Parathyroid adenoma (tissue), 2 donors: ENCODE measurements around the gene IL19.

Experiments used
- H2AFZ ChIP-seq: fragments of 300-600 bp; sonication (generic); one replicate; pipeline ENCODE4 v1.7.0; 2017; ENCODE audit warnings: antibody characterized with exemption, mild to moderate bottlenecking
- H3K27ac ChIP-seq: fragments of 300-600 bp; sonication (generic); one replicate; pipeline ENCODE4 v1.7.0; 2017
- H3K27me3 ChIP-seq: fragments of 300-600 bp; sonication (generic); one replicate; pipeline ENCODE4 v1.7.0; 2017; ENCODE audit warnings: low read length; ENCODE audit not compliant: control insufficient read depth, insufficient read depth
- H3K36me3 ChIP-seq: fragments of 300-600 bp; sonication (generic); one replicate; pipeline ENCODE4 v1.7.0; 2017; ENCODE audit warnings: low read length; ENCODE audit not compliant: control insufficient read depth, insufficient read depth
- H3K4me1 ChIP-seq: fragments of 300-600 bp; sonication (generic); one replicate; pipeline ENCODE4 v1.7.0; 2017; ENCODE audit warnings: control low read depth
- H3K4me2 ChIP-seq: fragments of 300-600 bp; sonication (generic); one replicate; pipeline ENCODE4 v1.7.0; 2017; ENCODE audit warnings: low read length
- H3K4me3 ChIP-seq: fragments of 300-600 bp; sonication (generic); one replicate; pipeline ENCODE4 v1.7.0; 2017; ENCODE audit warnings: low read depth, low read length
- H3K79me2 ChIP-seq: fragments of 300-600 bp; sonication (generic); one replicate; pipeline ENCODE4 v1.7.0; 2017; ENCODE audit warnings: control low read depth
- H3K9ac ChIP-seq: fragments of 300-600 bp; sonication (generic); one replicate; pipeline ENCODE4 v1.7.0; 2017; ENCODE audit warnings: mild to moderate bottlenecking
- H3K9me3 ChIP-seq: fragments of 300-600 bp; sonication (generic); one replicate; pipeline ENCODE4 v1.7.0; 2017; ENCODE audit warnings: low read length; ENCODE audit not compliant: control insufficient read depth
- CTCF ChIP-seq: fragments of 300-600 bp; sonication (generic); IDR thresholded peaks from one replicate; pipeline ENCODE4 v1.7.0; 2017; ENCODE audit warnings: antibody characterized with exemption, mild to moderate bottlenecking
- donor health status: primary hyperparathyroidism.

Gene IL19

GRCh38 chr1:206779638-206780037 lies 9.1 kb downstream of the IL19 start:
- TF ChIP-seq CTCF: no peak
- Histone ChIP-seq H3K4me2 (no peak overlapping the region), H3K4me1 (no peaks in the 10 kb centered on the region), H3K79me2 (no peaks in the 10 kb centered on the region), H3K36me3 (no peaks in the 10 kb centered on the region), H3K27ac (no peak overlapping the region), H3K4me3 (no peak overlapping the region), H3K9me3 (no peaks in the 10 kb centered on the region), H3K9ac (no peak overlapping the region), H2AFZ (no peak overlapping the region), H3K27me3 (no peaks in the 10 kb centered on the region)

DNA sequence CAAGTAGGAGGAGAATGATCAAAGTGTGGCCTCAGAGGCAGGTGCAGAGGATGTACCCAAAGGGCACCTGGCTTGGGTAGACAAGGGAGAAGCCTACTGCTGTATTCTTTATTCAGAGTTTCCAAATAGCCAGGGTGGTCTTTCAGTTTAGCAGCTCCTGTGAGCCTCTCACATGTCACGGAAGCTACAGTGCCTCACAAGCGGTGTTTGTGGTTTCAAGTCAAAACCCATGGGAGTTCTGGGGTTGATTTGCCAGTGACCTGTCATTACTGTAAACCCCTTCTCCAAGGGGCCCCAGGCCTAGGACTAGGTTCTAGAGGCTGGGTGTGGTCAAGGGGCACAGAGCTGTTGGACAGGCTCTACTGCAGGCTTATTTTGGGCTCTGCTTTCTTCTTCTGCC lies 11.9 kb downstream of the IL19 start:
- Histone ChIP-seq H2AFZ (no peak overlapping the region), H3K9ac (no peak overlapping the region), H3K4me2 (no peak overlapping the region), H3K4me1 (no peaks in the 10 kb centered on the region), H3K79me2 (no peaks in the 10 kb centered on the region), H3K9me3 (no peaks in the 10 kb centered on the region), H3K36me3 (no peaks in the 10 kb centered on the region), H3K27me3 (no peaks in the 10 kb centered on the region), H3K4me3 (no peak overlapping the region), H3K27ac (no peak overlapping the region)
- no peak for TF ChIP-seq CTCF

- Histone ChIP-seq H3K9me3 (no peaks in the 10 kb centered on the region), H3K36me3 (no peaks in the 10 kb centered on the region), H2AFZ (no peak overlapping the region), H3K27ac (no peak overlapping the region), H3K27me3 (no peaks in the 10 kb centered on the region), H3K9ac (no peak overlapping the region), H3K4me2 (no peak overlapping the region), H3K79me2 (no peaks in the 10 kb centered on the region), H3K4me1 (no peaks in the 10 kb centered on the region), H3K4me3 (no peak overlapping the region)
- no peak for TF ChIP-seq CTCF
Measured at GRCh38 chr1:206783506-206783905, 12.9 kb downstream of the IL19 start.

DNA sequence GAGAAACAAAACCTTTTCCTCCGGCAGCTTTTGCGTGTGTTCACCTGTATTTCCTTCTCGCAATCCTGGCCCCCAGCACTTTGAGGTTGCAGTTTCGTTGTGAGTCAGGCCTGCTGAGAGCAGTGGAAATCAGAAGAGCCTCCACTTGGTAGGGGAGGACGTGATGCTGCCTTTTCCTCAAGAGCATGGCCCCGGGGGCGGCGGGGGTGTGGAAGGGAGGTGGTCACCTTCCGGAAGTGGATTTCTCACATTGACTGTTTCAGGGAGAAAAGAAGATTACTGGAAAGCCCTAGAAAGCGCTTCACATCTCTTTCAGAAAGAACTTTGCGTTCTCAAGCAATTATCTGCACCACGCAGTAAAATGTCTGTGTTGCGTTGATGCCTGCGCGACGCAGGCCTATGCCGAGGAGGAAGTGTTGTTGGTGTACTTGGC lies 13.9 kb downstream of the IL19 start:
- no peak overlapping the region for H2AFZ ChIP-seq

More for the DNA sequence above, 13.9 kb downstream of the IL19 start:
- H3K4me3 ChIP-seq: no peak overlapping the region
- H3K79me2 ChIP-seq: no peaks in the 10 kb centered on the region
- H3K4me2 ChIP-seq: no peak overlapping the region
- H3K4me1 ChIP-seq: no peaks in the 10 kb centered on the region
- H3K9me3 ChIP-seq: no peaks in the 10 kb centered on the region
- H3K27ac ChIP-seq: no peak overlapping the region
- no peaks in the 10 kb centered on the region for H3K36me3 ChIP-seq
- H3K27me3 ChIP-seq: no peaks in the 10 kb centered on the region
- no peak overlapping the region for H3K9ac ChIP-seq
- no peak for TF ChIP-seq CTCF
